HepG2 (cell line): ENCODE measurements around the gene ODR4. TPM values are rescaled to one million over a fixed set of nuclear protein-coding genes. Genes with fewer than 3 reads are reported as not detected.

Experiments used
- CC2D1A ChIP-seq: sonication (generic); formaldehyde crosslinking; IDR thresholded peaks from 2 replicates; pipeline ENCODE4 v1.8.1; 2023; ENCODE audit warnings: mild to moderate bottlenecking, missing genetic modification reagents
- CREB1 ChIP-seq, 2 experiments: fragments of 450-650 bp in 1 of 2; IDR thresholded peaks; 2 replicates each; pipeline ENCODE4 v1.6.1; 2016 to 2017; ENCODE audit warnings: control low read depth in 1 of 2, mild to moderate bottlenecking in 1 of 2, missing compliant biosample characterization in 1 of 2, missing genetic modification characterization in 1 of 2
- FOXK1 ChIP-seq: sonication (generic); formaldehyde crosslinking; IDR thresholded peaks from 2 replicates; pipeline ENCODE4 v1.4.0; 2020; ENCODE audit warnings: low read depth, missing genetic modification reagents, borderline replicate concordance
- KDM3A ChIP-seq: IDR thresholded peaks from 2 replicates; pipeline ENCODE4 v1.6.1; 2018; ENCODE audit warnings: low read depth, missing compliant biosample characterization
- NFE2L2 ChIP-seq: fragments of 150-350 bp; IDR thresholded peaks from 2 replicates; pipeline ENCODE4 v1.6.1; 2014; ENCODE audit warnings: low read length
- NR2F2 ChIP-seq: IDR thresholded peaks from 2 replicates; pipeline ENCODE4 v1.6.1; 2012; ENCODE audit warnings: low read depth, inconsistent platforms, borderline replicate concordance
- ONECUT2 ChIP-seq: sonication (generic); formaldehyde crosslinking; IDR thresholded peaks from 2 replicates; pipeline ENCODE4 v1.4.0; 2020; ENCODE audit warnings: missing genetic modification reagents
- SIX1 ChIP-seq: sonication (generic); formaldehyde crosslinking; IDR thresholded peaks from 2 replicates; pipeline ENCODE4 v1.4.0; 2020; ENCODE audit warnings: missing genetic modification reagents, borderline replicate concordance
- TBX2 ChIP-seq: sonication (generic); formaldehyde crosslinking; IDR thresholded peaks from 2 replicates; pipeline ENCODE4 v1.5.0; 2020; ENCODE audit warnings: missing genetic modification reagents, mild to moderate bottlenecking, borderline replicate concordance
- YEATS2 ChIP-seq: sonication (generic); formaldehyde crosslinking; IDR thresholded peaks from 2 replicates; pipeline ENCODE4 v1.4.0; 2020; ENCODE audit warnings: missing genetic modification reagents, borderline replicate concordance
- ZEB1 ChIP-seq: IDR thresholded peaks from 2 replicates; pipeline ENCODE4 v1.6.1; 2012; ENCODE audit warnings: mild to moderate bottlenecking, low read depth, inconsistent platforms; ENCODE audit not compliant: insufficient replicate concordance
- ZKSCAN8 ChIP-seq: IDR thresholded peaks from 2 replicates; pipeline ENCODE4 v1.6.1; 2016; ENCODE audit warnings: borderline replicate concordance, missing genetic modification reagents, missing compliant biosample characterization
- ZNF556 ChIP-seq: sonication (generic); formaldehyde crosslinking; IDR thresholded peaks from 2 replicates; pipeline ENCODE4 v1.4.0; 2020; ENCODE audit warnings: mild to moderate bottlenecking, missing genetic modification reagents, borderline replicate concordance
- ZNF724P ChIP-seq: sonication (generic); formaldehyde crosslinking; IDR thresholded peaks from 2 replicates; pipeline ENCODE4 v1.8.0; 2022; ENCODE audit warnings: missing genetic modification reagents, borderline replicate concordance
- ZNF768 ChIP-seq: sonication (generic); formaldehyde crosslinking; IDR thresholded peaks from 2 replicates; pipeline ENCODE4 v1.4.0; 2020; ENCODE audit warnings: missing genetic modification reagents
- ZNF839 ChIP-seq: sonication (generic); formaldehyde crosslinking; IDR thresholded peaks from 2 replicates; pipeline ENCODE4 v1.4.0; 2020; ENCODE audit warnings: missing genetic modification reagents, mild to moderate bottlenecking, borderline replicate concordance
- polyA plus RNA-seq, 8 experiments: library from polyadenylated mRNA; depleted of rRNA in 3 of 8; stranded (reverse) in 7 of 8; unstranded in 1 of 8; fragments of >200 nt; fragmentation: Illumina TruSeq in 4 of 8; extraction: Trizol in 4 of 8; gene quantifications; 2 replicates each; pipeline versions ENCODE4 v1.2.1 to v1.2.3, GENCODE V29; 2011 to 2016; ENCODE audit warnings: low read depth in 4 of 8, missing spikeins in 1 of 8, mixed read lengths in 1 of 8; ENCODE audit not compliant: insufficient read depth in 1 of 8
- total RNA-seq, 5 experiments: library from RNA; depleted of rRNA; stranded (reverse); fragments of >200 nt; fragmentation: Illumina TruSeq; extraction: Trizol; gene quantifications; 2 replicates each; pipeline ENCODE4 v1.2.3, GENCODE V29; 2016; ENCODE audit warnings: low read depth in 1 of 5
- TF ChIP-seq, protein P1 (sequence below): sonication (generic); formaldehyde crosslinking; IDR thresholded peaks from 2 replicates; pipeline ENCODE4 v1.8.1; 2023; ENCODE audit warnings: mild to moderate bottlenecking, missing genetic modification reagents
- TF ChIP-seq, protein P2 (sequence below): sonication (generic); formaldehyde crosslinking; IDR thresholded peaks from 2 replicates; pipeline ENCODE4 v1.4.0; 2020; ENCODE audit warnings: missing genetic modification reagents, borderline replicate concordance
- TF ChIP-seq, protein P3 (sequence below): sonication (generic); formaldehyde crosslinking; IDR thresholded peaks from 2 replicates; pipeline ENCODE4 v1.8.0; 2022; ENCODE audit warnings: mild to moderate bottlenecking, missing genetic modification reagents, borderline replicate concordance
- TF ChIP-seq, protein P4 (sequence below): sonication (generic); formaldehyde crosslinking; IDR thresholded peaks from 2 replicates; pipeline ENCODE4 v1.4.0; 2020; ENCODE audit warnings: mild to moderate bottlenecking, missing genetic modification reagents
- TF ChIP-seq, protein P5 (sequence below): sonication (generic); formaldehyde crosslinking; IDR thresholded peaks from 2 replicates; pipeline ENCODE4 v1.8.1; 2023; ENCODE audit warnings: mild to moderate bottlenecking, missing genetic modification reagents, borderline replicate concordance

The ODR4 gene
- total and polyA plus RNA-seq, 2 of the 13 experiments (the other 11 are each of a cell fraction or from before 2014, with no cell fraction given), result 16.3 to 22.0 TPM

DNA sequence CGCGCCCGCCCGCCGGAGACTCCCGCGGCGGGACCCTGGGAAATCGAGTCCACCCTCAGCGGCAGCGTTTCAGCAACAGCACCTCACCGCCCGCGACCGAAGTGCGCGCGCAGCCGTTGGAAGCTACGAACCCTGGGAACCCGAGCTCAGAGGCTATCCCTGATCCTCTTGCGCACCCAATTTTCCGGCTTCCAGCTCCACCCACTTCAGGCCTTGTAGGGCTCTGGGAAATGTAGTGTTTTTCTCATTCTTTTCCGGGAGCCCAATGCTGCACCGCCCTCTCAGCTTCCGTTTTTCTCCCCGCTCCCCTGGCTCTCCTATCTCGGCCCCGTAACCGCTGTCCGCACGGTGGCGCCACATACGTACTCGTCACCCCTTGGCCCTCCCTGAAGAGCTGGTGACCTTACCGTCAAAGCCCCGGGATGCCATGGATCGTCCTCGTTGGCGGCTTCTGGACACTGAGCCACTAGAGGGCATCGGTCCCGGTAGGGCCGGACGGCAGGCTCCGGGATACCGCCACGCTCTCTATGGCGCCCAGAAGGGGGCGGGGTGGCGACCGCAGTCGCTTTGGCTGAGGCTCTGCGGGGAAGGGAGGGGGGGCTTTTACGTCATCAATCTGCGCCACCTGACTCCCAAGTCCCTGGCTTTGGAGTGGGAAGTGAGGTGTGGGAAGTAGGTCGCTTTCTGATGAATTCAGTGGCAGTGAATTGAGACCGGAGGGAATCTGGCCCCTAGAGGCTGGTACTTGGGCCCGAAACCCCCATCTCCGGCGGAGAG is at the start of gene ODR4, which contains the start of gene TPR (continued):
- TF ChIP-seq YEATS2 (CRISPR knock-in tag) (peak; percentile 83; the same call in 1 of the 2 replicates), ZNF768 (CRISPR knock-in tag) (peak; percentile 26; the same call in 1 of the 2 replicates), ONECUT2 (CRISPR knock-in tag) (no peak), ZNF839 (CRISPR knock-in tag) (no peak), ZKSCAN8 (CRISPR knock-in tag) (peak; percentile 21; the same call in 1 of the 2 replicates), CREB1 (IDR thresholded peaks at IDR 0.05) (peak; percentile 97), CREB1 (CRISPR knock-in tag; IDR thresholded peaks at IDR 0.05) (peak; percentile 99), CC2D1A (peak; percentile 26; the same call in 1 of the 2 replicates), NR2F2 (peak; percentile 8; the same call in 1 of the 2 replicates), SIX1 (CRISPR knock-in tag) (no peak), ZNF724P (CRISPR knock-in tag) (no peak), ZEB1 (peak; percentile 37), FOXK1 (CRISPR knock-in tag) (peak; percentile 54; the same call in 1 of the 2 replicates), TBX2 (CRISPR knock-in tag) (peak; percentile 86), KDM3A (CRISPR knock-in tag) (0 out of 2 replicates have a peak, but pooled peaks have one; percentile 22), NFE2L2 (no peak), ZNF556 (CRISPR knock-in tag) (peak; percentile 92)
- TF ChIP-seq, protein P1, sequence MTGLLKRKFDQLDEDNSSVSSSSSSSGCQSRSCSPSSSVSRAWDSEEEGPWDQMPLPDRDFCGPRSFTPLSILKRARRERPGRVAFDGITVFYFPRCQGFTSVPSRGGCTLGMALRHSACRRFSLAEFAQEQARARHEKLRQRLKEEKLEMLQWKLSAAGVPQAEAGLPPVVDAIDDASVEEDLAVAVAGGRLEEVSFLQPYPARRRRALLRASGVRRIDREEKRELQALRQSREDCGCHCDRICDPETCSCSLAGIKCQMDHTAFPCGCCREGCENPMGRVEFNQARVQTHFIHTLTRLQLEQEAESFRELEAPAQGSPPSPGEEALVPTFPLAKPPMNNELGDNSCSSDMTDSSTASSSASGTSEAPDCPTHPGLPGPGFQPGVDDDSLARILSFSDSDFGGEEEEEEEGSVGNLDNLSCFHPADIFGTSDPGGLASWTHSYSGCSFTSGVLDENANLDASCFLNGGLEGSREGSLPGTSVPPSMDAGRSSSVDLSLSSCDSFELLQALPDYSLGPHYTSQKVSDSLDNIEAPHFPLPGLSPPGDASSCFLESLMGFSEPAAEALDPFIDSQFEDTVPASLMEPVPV (CRISPR knock-in tag), result peak; percentile 78
- TF ChIP-seq, protein P2, sequence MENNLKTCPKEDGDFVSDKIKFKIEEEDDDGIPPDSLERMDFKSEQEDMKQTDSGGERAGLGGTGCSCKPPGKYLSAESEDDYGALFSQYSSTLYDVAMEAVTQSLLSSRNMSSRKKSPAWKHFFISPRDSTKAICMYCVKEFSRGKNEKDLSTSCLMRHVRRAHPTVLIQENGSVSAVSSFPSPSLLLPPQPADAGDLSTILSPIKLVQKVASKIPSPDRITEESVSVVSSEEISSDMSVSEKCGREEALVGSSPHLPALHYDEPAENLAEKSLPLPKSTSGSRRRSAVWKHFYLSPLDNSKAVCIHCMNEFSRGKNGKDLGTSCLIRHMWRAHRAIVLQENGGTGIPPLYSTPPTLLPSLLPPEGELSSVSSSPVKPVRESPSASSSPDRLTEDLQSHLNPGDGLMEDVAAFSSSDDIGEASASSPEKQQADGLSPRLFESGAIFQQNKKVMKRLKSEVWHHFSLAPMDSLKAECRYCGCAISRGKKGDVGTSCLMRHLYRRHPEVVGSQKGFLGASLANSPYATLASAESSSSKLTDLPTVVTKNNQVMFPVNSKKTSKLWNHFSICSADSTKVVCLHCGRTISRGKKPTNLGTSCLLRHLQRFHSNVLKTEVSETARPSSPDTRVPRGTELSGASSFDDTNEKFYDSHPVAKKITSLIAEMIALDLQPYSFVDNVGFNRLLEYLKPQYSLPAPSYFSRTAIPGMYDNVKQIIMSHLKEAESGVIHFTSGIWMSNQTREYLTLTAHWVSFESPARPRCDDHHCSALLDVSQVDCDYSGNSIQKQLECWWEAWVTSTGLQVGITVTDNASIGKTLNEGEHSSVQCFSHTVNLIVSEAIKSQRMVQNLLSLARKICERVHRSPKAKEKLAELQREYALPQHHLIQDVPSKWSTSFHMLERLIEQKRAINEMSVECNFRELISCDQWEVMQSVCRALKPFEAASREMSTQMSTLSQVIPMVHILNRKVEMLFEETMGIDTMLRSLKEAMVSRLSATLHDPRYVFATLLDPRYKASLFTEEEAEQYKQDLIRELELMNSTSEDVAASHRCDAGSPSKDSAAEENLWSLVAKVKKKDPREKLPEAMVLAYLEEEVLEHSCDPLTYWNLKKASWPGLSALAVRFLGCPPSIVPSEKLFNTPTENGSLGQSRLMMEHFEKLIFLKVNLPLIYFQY (CRISPR knock-in tag), result no peak; the same call in 1 of the 2 replicates
- TF ChIP-seq, protein P3, sequence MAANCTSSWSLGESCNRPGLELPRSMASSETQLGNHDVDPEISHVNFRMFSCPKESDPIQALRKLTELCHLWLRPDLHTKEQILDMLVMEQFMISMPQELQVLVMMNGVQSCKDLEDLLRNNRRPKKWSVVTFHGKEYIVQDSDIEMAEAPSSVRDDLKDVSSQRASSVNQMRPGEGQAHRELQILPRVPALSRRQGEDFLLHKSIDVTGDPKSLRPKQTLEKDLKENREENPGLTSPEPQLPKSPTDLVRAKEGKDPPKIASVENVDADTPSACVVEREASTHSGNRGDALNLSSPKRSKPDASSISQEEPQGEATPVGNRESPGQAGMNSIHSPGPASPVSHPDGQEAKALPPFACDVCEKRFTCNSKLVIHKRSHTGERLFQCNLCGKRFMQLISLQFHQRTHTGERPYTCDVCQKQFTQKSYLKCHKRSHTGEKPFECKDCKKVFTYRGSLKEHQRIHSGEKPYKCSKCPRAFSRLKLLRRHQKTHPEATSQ (CRISPR knock-in tag), result peak; percentile 97; the same call in 1 of the 2 replicates
- TF ChIP-seq, protein P4, sequence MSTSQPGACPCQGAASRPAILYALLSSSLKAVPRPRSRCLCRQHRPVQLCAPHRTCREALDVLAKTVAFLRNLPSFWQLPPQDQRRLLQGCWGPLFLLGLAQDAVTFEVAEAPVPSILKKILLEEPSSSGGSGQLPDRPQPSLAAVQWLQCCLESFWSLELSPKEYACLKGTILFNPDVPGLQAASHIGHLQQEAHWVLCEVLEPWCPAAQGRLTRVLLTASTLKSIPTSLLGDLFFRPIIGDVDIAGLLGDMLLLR (CRISPR knock-in tag), result no peak; the same call in 1 of the 2 replicates
- TF ChIP-seq, protein P5, sequence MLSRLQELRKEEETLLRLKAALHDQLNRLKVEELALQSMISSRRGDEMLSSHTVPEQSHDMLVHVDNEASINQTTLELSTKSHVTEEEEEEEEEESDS (CRISPR knock-in tag), result no peak
